ENCODE results near the gene RPRD1B. TPM values are rescaled to one million over a fixed set of nuclear protein-coding genes. Genes with fewer than 3 reads are reported as not detected.

The RPRD1B gene
- total and polyA plus RNA-seq, 2 of the 13 experiments (the other 11 are each of a cell fraction or from before 2014, with no cell fraction given), result 31.1 to 41.5 TPM

GRCh38 chr20:38057351-38057972, 23.9 kb downstream of the RPRD1B start:
- CTCF ChIA-PET (ENCODE audit: low intra/inter-chr PET ratio, low total read pairs), result interaction anchor here (0.7 to 6.1 kb wide), 5 partner anchors 16 to 351 kb away, joined by 3 to 140 read pairs (median 6); partner anchors contain the start of gene TGM2
- H3K9me3 ChIP-seq (ENCODE audit: low read length), result no peaks in the 10 kb centered on the region
- H2AFZ ChIP-seq (ENCODE audit: low read length), result no peak overlapping the region
- no peak overlapping the region for H3K4me2 ChIP-seq (ENCODE audit: low read depth, low read length)
- no TSS peak for BruUV-seq (replicated peaks)
- 32% methylated on average over 7 of the region's 7 CpGs for WGBS (ENCODE audit: low lambda C conversion rate)
- DNase-seq (ENCODE audit: low spot score) (peak; percentile 88), FAIRE-seq (peak; percentile 66), ATAC-seq (peak; percentile 98)
- H3K36me3 ChIP-seq (replicated peaks in 1 of 2; ENCODE audit: control insufficient read depth in 1 of 2, insufficient read depth in 2 of 2, low read length in 2 of 2), result peaks cover 38 to 84% of the 10 kb centered on the region in 2 experiments
- POLR2A ChIA-PET, result interaction anchor here (0.6 to 1.0 kb wide), 6 partner anchors 16 to 163 kb away, joined by 3 to 4 read pairs (median 3); partner anchors contain the start of genes RPRD1B and TTI1
- H3K27me3 ChIP-seq (ENCODE audit: control insufficient read depth in 1 of 2, insufficient read depth in 2 of 2, low read length in 2 of 2), result no peaks in the 10 kb centered on the region
- peaks cover 22% of the 10 kb centered on the region for H3K4me1 ChIP-seq (ENCODE audit: insufficient read depth, low read length)
- H3K4me3 ChIP-seq (replicated peaks in 1 of 3; ENCODE audit: insufficient read depth in 1 of 3, low read depth in 2 of 3, low read length in 3 of 3), result no peak overlapping the region
- H3K79me2 ChIP-seq (ENCODE audit: insufficient read depth, low read length), result peaks cover 33% of the 10 kb centered on the region
- in situ Hi-C loops (cut with HindIII; ENCODE audit: extremely low pct_ligation_motif_present, low pct_unique_long_range_greater_than_20kb) (loop anchor here (5.0 to 25.0 kb wide), 4 partner anchors 110 to 355 kb away; partner anchors contain the start of gene TGM2), intact Hi-C loops (cut with micrococcal nuclease; ENCODE audit: unreplicated experiment) (loop anchor here (1.0 to 5.0 kb wide), 5 partner anchors 108 to 351 kb away; partner anchors contain the start of gene TGM2)
- peaks cover 28% of the 10 kb centered on the region for H4K20me1 ChIP-seq (ENCODE audit: insufficient read depth, low read length)
- H3K27ac ChIP-seq (ENCODE audit: extremely low read length, insufficient read depth, low read length), result no peak overlapping the region
- H3K9ac ChIP-seq (ENCODE audit: insufficient read depth, low read depth, low read length), result no peak overlapping the region
- TF ChIP-seq HMG20B (CRISPR knock-in tag; conservative IDR thresholded peaks at IDR 0.05) (no peak), TCF7L2 (IDR thresholded peaks at IDR 0.05; ENCODE audit: low read depth, low read length) (no peak), ZBTB8A (CRISPR knock-in tag; IDR thresholded peaks at IDR 0.05; ENCODE audit: borderline replicate concordance, low read depth) (no peak), SMC3 (IDR thresholded peaks at IDR 0.05; ENCODE audit: low read length) (peak; percentile 95), ZNF264 (CRISPR knock-in tag; IDR thresholded peaks at IDR 0.05) (no peak), ZKSCAN1 (IDR thresholded peaks at IDR 0.05; ENCODE audit: low read length) (no peak), MTF1 (CRISPR knock-in tag; IDR thresholded peaks at IDR 0.05) (no peak), ESRRA (CRISPR knock-in tag; IDR thresholded peaks at IDR 0.05; ENCODE audit: low read depth) (no peak), NR2F1 (CRISPR knock-in tag; IDR thresholded peaks at IDR 0.05) (peak; percentile 42 to 47; a peak in 1 of 4 replicates), PCBP2 (optimal IDR thresholded peaks at IDR 0.05; ENCODE audit: low read depth, low read length, poor library complexity, severe bottlenecking) (no peak), NCOA5 (CRISPR knock-in tag; IDR thresholded peaks at IDR 0.05) (no peak), ZNF580 (CRISPR knock-in tag; IDR thresholded peaks at IDR 0.05; ENCODE audit: borderline replicate concordance, low read depth) (peak; percentile 70; the same call in 1 of the 2 replicates), ZBTB10 (CRISPR knock-in tag; IDR thresholded peaks at IDR 0.05; ENCODE audit: borderline replicate concordance) (no peak), PPARG (CRISPR knock-in tag; conservative IDR thresholded peaks at IDR 0.05) (peak; percentile 58; the same call in 1 of the 2 replicates), EHMT2 (IDR thresholded peaks at IDR 0.05; ENCODE audit: borderline replicate concordance, low read depth, low read length) (no peak), FIP1L1 (IDR thresholded peaks at IDR 0.05; ENCODE audit: borderline replicate concordance, insufficient read depth, low read depth, low read length) (no peak), ZZZ3 (CRISPR knock-in tag; IDR thresholded peaks at IDR 0.05; ENCODE audit: borderline replicate concordance) (no peak)
- TF ChIP-seq, protein P1, sequence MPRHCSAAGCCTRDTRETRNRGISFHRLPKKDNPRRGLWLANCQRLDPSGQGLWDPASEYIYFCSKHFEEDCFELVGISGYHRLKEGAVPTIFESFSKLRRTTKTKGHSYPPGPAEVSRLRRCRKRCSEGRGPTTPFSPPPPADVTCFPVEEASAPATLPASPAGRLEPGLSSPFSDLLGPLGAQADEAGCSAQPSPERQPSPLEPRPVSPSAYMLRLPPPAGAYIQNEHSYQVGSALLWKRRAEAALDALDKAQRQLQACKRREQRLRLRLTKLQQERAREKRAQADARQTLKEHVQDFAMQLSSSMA (CRISPR knock-in tag; IDR thresholded peaks at IDR 0.05), result peak; percentile 23; the same call in 1 of the 2 replicates
